Loucy (cell line): ENCODE measurements around the gene DNAJB12.

Source experiments
- EZH2phosphoT487 ChIP-seq: fragments of 200-600 bp; IDR thresholded peaks from 2 replicates; pipeline ENCODE4 v1.6.1; 2018; ENCODE audit warnings: antibody characterized with exemption, mild to moderate bottlenecking, moderate library complexity, borderline replicate concordance
- TF ChIP-seq, protein P1 (sequence below): fragments of 200-600 bp; sonication (generic); conservative IDR thresholded peaks from 2 replicates; pipeline ENCODE4 v1.5.1; 2014; ENCODE audit warnings: mild to moderate bottlenecking, antibody characterized with exemption, low read length

DNA sequence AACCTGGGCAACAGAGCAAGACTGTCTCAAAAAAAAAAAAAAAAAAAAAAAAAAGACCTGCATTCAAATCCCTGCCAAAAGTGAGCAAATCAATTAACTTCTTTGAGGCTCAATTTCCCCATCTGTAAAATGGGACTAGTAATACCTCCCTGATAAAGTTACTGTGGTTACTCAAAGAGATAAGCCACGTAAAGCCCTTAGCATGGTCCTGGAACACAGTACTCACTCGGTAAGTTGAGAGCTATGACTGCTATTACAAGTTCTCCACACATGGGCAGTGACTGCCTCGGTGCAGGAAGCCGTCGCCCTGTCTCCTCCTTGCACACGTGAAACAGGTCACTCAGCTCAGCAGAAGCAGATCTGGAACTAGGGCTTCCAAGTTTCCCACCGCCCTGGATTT, 43.1 kb downstream of the DNAJB12 start:
- TF ChIP-seq, protein P1, sequence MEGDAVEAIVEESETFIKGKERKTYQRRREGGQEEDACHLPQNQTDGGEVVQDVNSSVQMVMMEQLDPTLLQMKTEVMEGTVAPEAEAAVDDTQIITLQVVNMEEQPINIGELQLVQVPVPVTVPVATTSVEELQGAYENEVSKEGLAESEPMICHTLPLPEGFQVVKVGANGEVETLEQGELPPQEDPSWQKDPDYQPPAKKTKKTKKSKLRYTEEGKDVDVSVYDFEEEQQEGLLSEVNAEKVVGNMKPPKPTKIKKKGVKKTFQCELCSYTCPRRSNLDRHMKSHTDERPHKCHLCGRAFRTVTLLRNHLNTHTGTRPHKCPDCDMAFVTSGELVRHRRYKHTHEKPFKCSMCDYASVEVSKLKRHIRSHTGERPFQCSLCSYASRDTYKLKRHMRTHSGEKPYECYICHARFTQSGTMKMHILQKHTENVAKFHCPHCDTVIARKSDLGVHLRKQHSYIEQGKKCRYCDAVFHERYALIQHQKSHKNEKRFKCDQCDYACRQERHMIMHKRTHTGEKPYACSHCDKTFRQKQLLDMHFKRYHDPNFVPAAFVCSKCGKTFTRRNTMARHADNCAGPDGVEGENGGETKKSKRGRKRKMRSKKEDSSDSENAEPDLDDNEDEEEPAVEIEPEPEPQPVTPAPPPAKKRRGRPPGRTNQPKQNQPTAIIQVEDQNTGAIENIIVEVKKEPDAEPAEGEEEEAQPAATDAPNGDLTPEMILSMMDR = no peak
- TF ChIP-seq EZH2phosphoT487 = no peak
